HEK293 (cell line): ENCODE data around the gene SLC2A14.
"Not testable (repeated sequence)": the region's sequence is repeated elsewhere in the genome, so short reads cannot be mapped to it uniquely, and the experiment has no call there.

Source experiments
- CTCF ChIA-PET: fragments of 350-600 bp; formaldehyde crosslinking; extraction: SDS; loops from one replicate; lab custom pipeline; 2021; ENCODE audit warnings: antibody characterized with exemption; lab: Yijun Ruan, JAX
- POLR2A ChIA-PET: fragments of 300-600 bp; formaldehyde crosslinking; extraction: SDS; loops from one replicate; lab custom pipeline; 2020; ENCODE audit warnings: antibody characterized with exemption, inconsistent platforms; lab: Yijun Ruan, JAX
- H3K27ac ChIP-seq: fragments of 200-500 bp; sonication (Bioruptor generic); 2 replicates; pipeline ENCODE4 v1.5.1; 2014; ENCODE audit warnings: low read depth, low read length, control low read depth, inconsistent platforms; ENCODE audit errors: extremely low read depth
- H3K36me3 ChIP-seq, 2 experiments: fragments of 200-500 bp in 1 of 2; sonication (Bioruptor generic) in 1 of 2; 1 replicate in 1 of 2; 2 replicates in 1 of 2; pipeline ENCODE4 v1.5.1; 2014 to 2017; ENCODE audit warnings: inconsistent platforms in 2 of 2, low read length in 2 of 2; ENCODE audit not compliant: control insufficient read depth in 2 of 2, insufficient read depth in 1 of 2
- H3K4me1 ChIP-seq: fragments of 200-500 bp; sonication (Bioruptor generic); 2 replicates; pipeline ENCODE4 v1.5.1; 2014; ENCODE audit warnings: mild to moderate bottlenecking, low read length, inconsistent platforms; ENCODE audit not compliant: control insufficient read depth, insufficient read depth
- H3K4me3 ChIP-seq: 2 replicates; pipeline ENCODE4 v1.5.1; 2011; ENCODE audit warnings: low read depth, mild to moderate bottlenecking, control low read depth, low read length, moderate library complexity
- H3K9me3 ChIP-seq: fragments of 200-500 bp; sonication (Bioruptor generic); 2 replicates; pipeline ENCODE4 v1.5.1; 2014; ENCODE audit warnings: low read depth, low read length, inconsistent platforms; ENCODE audit not compliant: control insufficient read depth, insufficient read depth
- REPIN1 ChIP-seq: fragments of 450-650 bp; formaldehyde crosslinking; IDR thresholded peaks from 2 replicates; pipeline ENCODE4 v1.5.1; 2017; ENCODE audit warnings: missing biosample characterization, missing genetic modification characterization, low read depth
- WT1 ChIP-seq: fragments of 450-650 bp; formaldehyde crosslinking; IDR thresholded peaks from 2 replicates; pipeline ENCODE4 v1.5.1; 2016; ENCODE audit warnings: missing biosample characterization, missing genetic modification characterization
- ZBTB20 ChIP-seq: fragments of 450-650 bp; formaldehyde crosslinking; IDR thresholded peaks from 2 replicates; pipeline ENCODE4 v1.5.1; 2016; ENCODE audit warnings: missing biosample characterization, missing genetic modification characterization
- ZNF138 ChIP-seq: fragments of 450-650 bp; formaldehyde crosslinking; IDR thresholded peaks from 2 replicates; pipeline ENCODE4 v1.5.1; 2016; ENCODE audit warnings: missing biosample characterization, missing genetic modification characterization, borderline replicate concordance
- ZNF174 ChIP-seq: fragments of 450-650 bp; formaldehyde crosslinking; IDR thresholded peaks from 2 replicates; pipeline ENCODE4 v1.5.0; 2017; ENCODE audit warnings: missing biosample characterization, mild to moderate bottlenecking, missing genetic modification characterization
- ZNF184 ChIP-seq: fragments of 450-650 bp; IDR thresholded peaks from 2 replicates; pipeline ENCODE4 v1.5.1; 2018; ENCODE audit warnings: missing biosample characterization, mild to moderate bottlenecking, missing genetic modification characterization
- ZNF202 ChIP-seq: fragments of 450-650 bp; formaldehyde crosslinking; IDR thresholded peaks from 2 replicates; pipeline ENCODE4 v1.5.1; 2016; ENCODE audit warnings: missing biosample characterization, missing genetic modification characterization, borderline replicate concordance
- ZNF530 ChIP-seq: fragments of 450-650 bp; formaldehyde crosslinking; IDR thresholded peaks from 2 replicates; pipeline ENCODE4 v1.5.1; 2016; ENCODE audit warnings: low read depth, missing biosample characterization, missing genetic modification characterization
- ZSCAN16 ChIP-seq: fragments of 450-650 bp; formaldehyde crosslinking; IDR thresholded peaks from 2 replicates; pipeline ENCODE4 v1.5.1; 2016; ENCODE audit warnings: missing biosample characterization, missing genetic modification characterization
- ZSCAN30 ChIP-seq: fragments of 450-650 bp; IDR thresholded peaks from 2 replicates; pipeline ENCODE4 v1.5.1; 2018; ENCODE audit warnings: missing biosample characterization, mild to moderate bottlenecking, missing genetic modification characterization, moderate library complexity
- ZXDB ChIP-seq: fragments of 450-650 bp; formaldehyde crosslinking; IDR thresholded peaks from 2 replicates; pipeline ENCODE4 v1.5.1; 2016; ENCODE audit warnings: missing biosample characterization, missing genetic modification characterization
- TF ChIP-seq, protein P1 (sequence below): fragments of 450-650 bp; formaldehyde crosslinking; IDR thresholded peaks from 2 replicates; pipeline ENCODE4 v1.5.1; 2017; ENCODE audit warnings: missing biosample characterization, mild to moderate bottlenecking, missing genetic modification characterization, moderate library complexity

SLC2A14 gene

DNA sequence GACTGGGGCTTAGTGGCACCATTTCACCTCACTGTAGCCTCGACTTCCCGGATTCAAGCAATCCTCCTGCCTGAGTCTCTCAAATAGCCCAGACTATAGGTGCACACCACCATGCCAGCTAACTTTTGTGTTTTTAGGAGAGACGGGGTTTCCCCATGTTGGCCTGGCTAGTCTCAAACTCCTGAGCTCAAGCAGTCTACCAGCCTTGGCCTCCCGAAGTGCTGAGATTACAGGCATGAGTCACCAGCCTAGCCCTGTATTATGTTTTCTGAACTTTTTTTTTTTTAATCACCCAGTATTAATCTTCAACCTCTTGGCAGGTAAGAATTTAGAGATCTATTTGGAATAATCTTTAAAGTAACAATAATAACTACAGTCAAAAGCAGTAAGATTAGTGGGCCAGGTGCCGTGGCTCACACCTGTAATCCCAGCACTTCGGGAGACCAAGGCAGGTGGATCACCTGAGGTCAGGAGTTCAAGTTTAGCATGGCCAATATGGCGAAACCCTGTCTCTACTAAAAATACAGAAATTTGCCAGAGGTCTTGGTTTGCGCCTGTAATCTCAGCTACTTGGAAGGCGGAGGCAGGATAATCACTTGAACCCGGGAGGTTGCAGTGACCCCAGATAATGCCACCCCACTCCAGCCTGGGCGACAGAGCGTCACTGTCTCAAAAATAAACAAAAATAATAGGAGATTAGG lies 74.9 kb downstream of the SLC2A14 start:
- Histone ChIP-seq H3K4me1 (0 out of 2 replicates have a peak, but pooled peaks cover 2% of the 10 kb centered on the region), H3K27ac (no peak overlapping the region), H3K4me3 (no peak overlapping the region), H3K9me3 (no peaks in the 10 kb centered on the region), H3K36me3 (no peaks in the 10 kb centered on the region)
- ChIA-PET CTCF (interaction anchor here (0.6 to 1.3 kb wide), 4 partner anchors 10 to 204 kb away, joined by 4 to 6 read pairs (median 4); no protein-coding TSS in a partner anchor), POLR2A (no interaction called here)
- no peak for TF ChIP-seq ZNF202 (tag by site-specific recombination)
- TF ChIP-seq ZXDB, result peak; percentile 35; the same call in 1 of the 2 replicates
- no peak for TF ChIP-seq ZNF138
- no peak for TF ChIP-seq ZNF174 (tag by site-specific recombination)
- TF ChIP-seq ZNF184 (tag by site-specific recombination), result 0 out of 2 replicates have a peak, but pooled peaks have one; percentile 20
- peak; percentile 82 for TF ChIP-seq ZBTB20 (tag by site-specific recombination)
- no peak for TF ChIP-seq ZSCAN30 (tag by site-specific recombination)

- CTCF ChIA-PET, result interaction anchor here (0.6 to 1.3 kb wide), 5 partner anchors 102 to 360 kb away, joined by 3 to 6 read pairs (median 4); partner anchors contain the start of genes GDF3 and ZNF705A
- POLR2A ChIA-PET, H3K9me3 ChIP-seq, H3K4me1 ChIP-seq, H3K4me3 ChIP-seq, H3K36me3 ChIP-seq, H3K27ac ChIP-seq: not testable (repeated sequence)
Measured at GRCh38 chr12:7797269-7797668, 75.4 kb downstream of the SLC2A14 start.

- TF ChIP-seq WT1 (tag by site-specific recombination), result no peak
- TF ChIP-seq, protein P1, sequence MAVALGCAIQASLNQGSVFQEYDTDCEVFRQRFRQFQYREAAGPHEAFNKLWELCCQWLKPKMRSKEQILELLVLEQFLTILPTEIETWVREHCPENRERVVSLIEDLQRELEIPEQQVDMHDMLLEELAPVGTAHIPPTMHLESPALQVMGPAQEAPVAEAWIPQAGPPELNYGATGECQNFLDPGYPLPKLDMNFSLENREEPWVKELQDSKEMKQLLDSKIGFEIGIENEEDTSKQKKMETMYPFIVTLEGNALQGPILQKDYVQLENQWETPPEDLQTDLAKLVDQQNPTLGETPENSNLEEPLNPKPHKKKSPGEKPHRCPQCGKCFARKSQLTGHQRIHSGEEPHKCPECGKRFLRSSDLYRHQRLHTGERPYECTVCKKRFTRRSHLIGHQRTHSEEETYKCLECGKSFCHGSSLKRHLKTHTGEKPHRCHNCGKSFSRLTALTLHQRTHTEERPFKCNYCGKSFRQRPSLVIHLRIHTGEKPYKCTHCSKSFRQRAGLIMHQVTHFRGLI (tag by site-specific recombination), result no peak
- TF ChIP-seq REPIN1 (tag by site-specific recombination), result no peak
- no peak for TF ChIP-seq ZNF530 (tag by site-specific recombination)
- TF ChIP-seq ZSCAN16 (tag by site-specific recombination), result no peak
- no peak overlapping the region for H3K4me3 ChIP-seq
- no peaks in the 10 kb centered on the region for H3K9me3 ChIP-seq
- no peaks in the 10 kb centered on the region for H3K36me3 ChIP-seq
- H3K4me1 ChIP-seq, result 0 out of 2 replicates have a peak, but pooled peaks cover 2% of the 10 kb centered on the region
- H3K27ac ChIP-seq, result no peak overlapping the region
- ChIA-PET CTCF (interaction anchor here (0.6 kb wide), 1 partner anchor 101 kb away, joined by 5 read pairs; no protein-coding TSS in a partner anchor), POLR2A (interaction anchor here (0.7 kb wide), 1 partner anchor 390 kb away, joined by 3 read pairs; no protein-coding TSS in a partner anchor)
Measured at GRCh38 chr12:7793211-7793610, 79.5 kb downstream of the SLC2A14 start.

- POLR2A ChIA-PET, H3K9me3 ChIP-seq, H3K4me3 ChIP-seq, H3K4me1 ChIP-seq, H3K36me3 ChIP-seq, H3K27ac ChIP-seq: not testable (repeated sequence)
- CTCF ChIA-PET, result interaction anchor here (0.5 kb wide), 1 partner anchor 17 kb away, joined by 3 read pairs; no protein-coding TSS in a partner anchor
Measured at GRCh38 chr12:7788884-7789528, 83.7 kb downstream of the SLC2A14 start, which contains the start of gene NANOG. Gene NANOG (plus strand): TSS chr12:7789402. CDS start chr12:7789615, 213 bp downstream.
